IgD-negative memory B cell (primary cell): ENCODE measurements around the gene DENND6A. TPM values are rescaled to one million over a fixed set of nuclear protein-coding genes. Genes with fewer than 3 reads are reported as not detected.
A peak's percentile ranks its signal among the peaks of the same experiment; 100 is the strongest.
"Not testable (repeated sequence)": the region's sequence is repeated elsewhere in the genome, so short reads cannot be mapped to it uniquely, and the experiment has no call there.

Source experiments
- H3K27ac Mint-ChIP-seq, 3 donors: one replicate each; pipeline ENCODE4 v1.8.0; 2020 to 2022; ENCODE audit warnings: mild to moderate bottlenecking in 3 of 3, mixed read lengths in 3 of 3, moderate library complexity in 1 of 3
- H3K27me3 Mint-ChIP-seq: one replicate; pipeline ENCODE4 v1.8.0; 2021; ENCODE audit warnings: mixed read lengths
- H3K36me3 Mint-ChIP-seq: one replicate; pipeline ENCODE4 v1.8.0; 2020; ENCODE audit warnings: mild to moderate bottlenecking, mixed read lengths
- H3K4me1 Mint-ChIP-seq, 3 donors: one replicate each; pipeline ENCODE4 v1.8.0; 2020 to 2022; ENCODE audit warnings: mixed read lengths in 3 of 3, mild to moderate bottlenecking in 1 of 3
- H3K4me3 Mint-ChIP-seq, 4 donors: one replicate each; pipeline ENCODE4 v1.8.0; 2020 to 2022; ENCODE audit warnings: mild to moderate bottlenecking in 4 of 4, mixed read lengths in 4 of 4, moderate library complexity in 3 of 4
- H3K9me3 Mint-ChIP-seq, 3 donors: one replicate each; pipeline ENCODE4 v1.8.0; 2020 to 2021; ENCODE audit warnings: mixed read lengths in 3 of 3, mild to moderate bottlenecking in 1 of 3
- polyA plus RNA-seq: library from polyadenylated mRNA; unstranded; fragments of 300-500 nt; fragmentation: Illumina TruSeq; gene quantifications from one replicate; pipeline ENCODE4 v1.2.3, GENCODE V29; 2021

DENND6A gene
- polyA plus RNA-seq, 1 donor from 2014 or later: 25.5 TPM

DNA sequence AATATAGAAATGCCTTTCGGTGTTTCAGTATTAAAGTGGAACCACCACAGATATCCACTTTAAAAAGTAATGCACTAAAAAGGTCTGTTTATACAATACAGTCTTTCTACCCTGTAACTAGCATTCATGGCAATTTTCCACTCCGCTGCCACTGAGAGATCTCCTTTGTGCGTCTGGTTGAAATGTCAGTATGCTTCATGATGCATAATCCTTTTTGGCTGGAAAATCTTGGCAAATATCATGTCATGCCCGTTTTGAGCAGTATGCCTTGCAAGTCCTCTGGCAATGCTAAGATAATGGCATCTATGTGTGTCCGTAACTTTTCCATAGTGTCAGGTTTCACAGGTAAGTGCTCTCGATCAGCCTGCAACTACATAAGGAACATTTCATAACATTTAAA, 64.9 kb downstream of the DENND6A start:
- no peaks in the 10 kb centered on the region for H3K4me1 Mint-ChIP-seq
- H3K27me3 Mint-ChIP-seq: no peaks in the 10 kb centered on the region
- H3K36me3 Mint-ChIP-seq: peaks cover 6% of the 10 kb centered on the region
- no peak overlapping the region for H3K4me3 Mint-ChIP-seq
- no peak overlapping the region for H3K27ac Mint-ChIP-seq
- H3K9me3 Mint-ChIP-seq: no peaks in the 10 kb centered on the region

DNA sequence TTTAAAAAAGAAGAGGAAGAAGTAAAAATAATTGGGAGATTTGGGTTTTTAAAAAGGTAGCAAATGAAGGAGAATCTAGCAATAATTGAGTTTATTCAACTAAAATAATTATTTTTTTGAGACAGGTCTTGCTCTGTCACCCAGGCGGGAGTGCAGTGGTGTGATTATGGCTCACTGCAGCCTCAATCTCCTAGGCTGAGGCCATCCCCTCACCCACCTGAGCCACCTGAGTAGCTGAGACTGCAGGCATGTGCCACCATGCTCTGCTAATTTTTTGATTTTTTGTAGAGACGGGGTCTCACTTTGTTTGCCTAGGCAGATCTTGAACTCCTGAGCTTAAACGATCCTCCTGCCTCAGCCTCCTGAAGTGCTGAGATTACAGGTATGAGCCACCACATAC, 68.1 kb downstream of the DENND6A start:
- no peak overlapping the region for H3K4me3 Mint-ChIP-seq
- no peaks in the 10 kb centered on the region for H3K27me3 Mint-ChIP-seq
- no peaks in the 10 kb centered on the region for H3K9me3 Mint-ChIP-seq
- no peak overlapping the region for H3K27ac Mint-ChIP-seq
- H3K36me3 Mint-ChIP-seq: peaks cover 3% of the 10 kb centered on the region
- H3K4me1 Mint-ChIP-seq: no peaks in the 10 kb centered on the region

DNA sequence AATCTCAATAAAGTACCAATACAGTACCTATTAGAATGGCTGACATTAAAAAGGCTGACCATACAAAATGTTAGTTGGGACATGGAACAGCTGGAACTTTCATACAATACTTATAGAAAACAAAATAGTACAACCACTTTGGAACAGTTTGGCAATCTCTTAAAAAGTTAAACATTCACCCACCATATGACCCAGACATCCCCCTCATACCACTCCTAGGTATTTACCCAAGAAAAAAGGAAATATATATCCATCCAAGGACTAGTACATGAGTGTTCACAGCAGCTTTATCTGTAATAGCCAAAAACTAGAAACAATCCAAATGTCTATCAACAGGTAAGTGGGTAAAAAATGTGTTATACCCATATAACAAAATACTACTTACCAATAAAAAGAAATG, 70.5 kb downstream of the DENND6A start:
- Mint-ChIP-seq H3K4me3 (no peak overlapping the region), H3K4me1 (no peaks in the 10 kb centered on the region), H3K9me3 (no peaks in the 10 kb centered on the region), H3K36me3 (peaks cover 3% of the 10 kb centered on the region), H3K27ac (no peak overlapping the region), H3K27me3 (no peaks in the 10 kb centered on the region)

- Mint-ChIP-seq H3K4me1 (no peaks in the 10 kb centered on the region), H3K4me3 (no peak overlapping the region), H3K27ac (no peak overlapping the region), H3K9me3 (no peaks in the 10 kb centered on the region), H3K36me3 (peaks cover 1% of the 10 kb centered on the region), H3K27me3 (no peaks in the 10 kb centered on the region)
Measured at GRCh38 chr3:57617739-57618138, 75.1 kb downstream of the DENND6A start.

DNA sequence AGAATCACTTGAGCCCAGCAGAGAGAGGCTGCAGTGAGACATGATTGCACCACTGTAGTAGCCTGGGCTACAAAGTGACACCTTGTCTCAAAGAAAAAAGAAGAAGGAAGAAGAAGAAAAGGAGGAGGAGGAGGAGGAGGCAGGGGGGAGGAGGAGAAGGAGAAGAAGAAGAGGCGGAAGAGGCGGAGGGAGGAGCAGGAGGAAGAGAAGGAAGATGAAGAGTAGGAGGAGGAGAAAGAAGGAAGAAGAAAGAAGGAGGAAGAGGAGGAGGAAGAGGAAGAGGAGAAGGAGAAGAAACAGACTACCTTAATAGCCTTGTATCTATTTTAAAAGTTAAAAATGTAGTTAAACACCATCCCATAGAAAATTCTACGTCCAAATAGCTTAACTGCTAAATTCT, 76.6 kb downstream of the DENND6A start:
- Mint-ChIP-seq H3K36me3 (peaks cover 1% of the 10 kb centered on the region), H3K27me3 (no peaks in the 10 kb centered on the region), H3K4me1 (no peaks in the 10 kb centered on the region), H3K4me3 (no peak overlapping the region), H3K27ac (no peak overlapping the region), H3K9me3 (no peaks in the 10 kb centered on the region)

GRCh38 chr3:57611870-57612269, 81.0 kb downstream of the DENND6A start:
- not testable (repeated sequence) for H3K4me1 Mint-ChIP-seq, H3K36me3 Mint-ChIP-seq, H3K4me3 Mint-ChIP-seq, H3K27ac Mint-ChIP-seq, H3K27me3 Mint-ChIP-seq
- H3K9me3 Mint-ChIP-seq: peaks cover 2 to 15% (median 4%) of the 10 kb centered on the region in 3 donors

DNA sequence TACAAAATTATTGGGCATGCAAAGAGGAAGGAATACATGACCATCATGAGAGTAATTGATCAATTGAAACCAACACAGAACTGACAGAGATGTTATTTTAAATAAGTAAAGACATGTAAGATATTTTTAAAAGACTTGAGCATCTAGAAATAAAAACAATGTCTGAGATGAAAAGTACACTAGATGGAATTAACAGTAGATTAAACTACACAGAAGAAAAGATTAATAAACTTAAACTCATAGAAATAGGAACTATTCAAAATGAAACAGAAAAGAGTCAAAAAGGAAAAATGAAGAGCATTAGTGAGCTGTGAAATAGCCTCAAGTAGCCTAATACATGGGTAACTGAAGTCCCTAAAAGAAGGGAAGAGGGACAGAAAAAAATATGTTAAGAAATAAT, 87.2 kb downstream of the DENND6A start:
- Mint-ChIP-seq H3K4me1 (no peaks in the 10 kb centered on the region), H3K36me3 (peaks cover 13% of the 10 kb centered on the region), H3K9me3 (peaks cover 2 to 13% (median 7%) of the 10 kb centered on the region in 3 donors), H3K4me3 (no peak overlapping the region), H3K27ac (no peak overlapping the region), H3K27me3 (no peaks in the 10 kb centered on the region)

DNA sequence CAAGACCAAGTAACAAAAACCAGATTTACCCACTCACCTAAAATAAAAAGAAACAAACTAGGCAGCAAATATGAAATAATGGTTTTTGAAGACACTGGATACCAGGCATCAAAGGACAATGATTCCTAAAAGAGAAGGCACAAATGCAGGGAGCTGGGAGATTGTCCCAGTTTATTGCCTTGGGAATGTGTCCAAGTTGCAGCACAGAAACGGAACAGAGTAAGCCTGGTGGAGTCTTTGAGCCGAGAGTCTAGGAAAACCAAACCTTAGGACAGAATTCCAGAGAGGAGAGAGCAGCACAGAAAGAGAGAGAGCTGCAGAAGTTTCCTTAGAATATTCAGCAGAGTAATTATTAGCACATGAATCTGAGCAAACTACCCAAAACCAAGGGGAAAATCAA, 87.9 kb downstream of the DENND6A start:
- Mint-ChIP-seq H3K9me3 (peaks cover 2 to 9% (median 7%) of the 10 kb centered on the region in 3 donors), H3K36me3 (peaks cover 11% of the 10 kb centered on the region), H3K27ac (no peak overlapping the region)

GRCh38 chr3:57600195-57600594, 92.7 kb downstream of the DENND6A start:
- Mint-ChIP-seq H3K4me1 (peaks cover 12 to 14% (median 12%) of the 10 kb centered on the region in 3 donors), H3K36me3 (peaks cover 2% of the 10 kb centered on the region), H3K27ac (no peak overlapping the region), H3K9me3 (no peaks in the 10 kb centered on the region), H3K4me3 (peak overlapping the region in 1 of 4 donors; percentile 37), H3K27me3 (no peaks in the 10 kb centered on the region)

More for the DNA sequence above, 87.9 kb downstream of the DENND6A start:
- Mint-ChIP-seq H3K4me1 (no peaks in the 10 kb centered on the region), H3K4me3 (no peak overlapping the region), H3K27me3 (no peaks in the 10 kb centered on the region)

DNA sequence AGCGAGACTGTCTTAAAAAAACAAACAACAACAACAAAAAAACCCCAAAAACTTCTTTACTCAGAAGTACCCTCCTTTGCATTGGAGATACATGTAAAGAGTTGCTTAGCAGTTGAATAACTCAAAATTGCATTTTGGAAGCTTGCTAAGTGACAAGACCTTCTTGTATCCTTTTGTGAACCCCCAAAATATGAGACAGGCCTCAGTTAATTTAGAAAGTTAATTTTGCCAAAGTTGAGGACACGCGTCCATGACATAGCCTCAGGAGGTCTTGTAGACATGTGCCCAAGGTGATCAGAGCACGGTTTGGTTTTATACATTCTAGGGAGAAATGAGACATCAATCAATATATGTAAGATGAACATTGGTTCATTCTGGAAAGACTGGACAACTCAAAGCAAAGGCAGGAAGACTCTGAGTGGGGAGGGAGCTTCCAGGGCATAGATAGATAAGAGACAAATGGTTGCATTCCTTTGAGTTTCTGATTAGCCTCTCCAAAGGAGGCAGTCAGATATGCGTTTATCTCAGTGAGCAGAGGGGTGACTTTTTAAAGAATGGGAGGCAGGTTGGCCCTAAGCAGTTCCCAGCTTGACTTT, 94.0 kb downstream of the DENND6A start:
- peaks cover 20 to 23% (median 22%) of the 10 kb centered on the region in 3 donors for H3K4me1 Mint-ChIP-seq
- no peaks in the 10 kb centered on the region for H3K27me3 Mint-ChIP-seq

GRCh38 chr3:57597127-57597923, 95.6 kb downstream of the DENND6A start, which contains the start of gene ARF4:
TSS of gene ARF4 (minus strand) at chr3:57597344. CDS start at chr3:57597140, 204 bp downstream.
- peaks cover 4% of the 10 kb centered on the region for H3K36me3 Mint-ChIP-seq
- peak within 1 kb of the TSS; percentile 88 to 98 (median 92) for H3K4me3 Mint-ChIP-seq
- H3K4me1 Mint-ChIP-seq: peaks cover 28 to 32% (median 32%) of the 10 kb centered on the region in 3 donors
- H3K27me3 Mint-ChIP-seq: no peaks in the 10 kb centered on the region
- H3K9me3 Mint-ChIP-seq: no peaks in the 10 kb centered on the region
- peak within 1 kb of the TSS; percentile 89 to 100 (median 98) for H3K27ac Mint-ChIP-seq

More for the DNA sequence above, 94.0 kb downstream of the DENND6A start:
- peak overlapping the region; percentile 88 to 98 (median 92) for H3K4me3 Mint-ChIP-seq
- peak overlapping the region; percentile 89 to 100 (median 98) for H3K27ac Mint-ChIP-seq
- H3K9me3 Mint-ChIP-seq: no peaks in the 10 kb centered on the region
- peaks cover 4% of the 10 kb centered on the region for H3K36me3 Mint-ChIP-seq

DNA sequence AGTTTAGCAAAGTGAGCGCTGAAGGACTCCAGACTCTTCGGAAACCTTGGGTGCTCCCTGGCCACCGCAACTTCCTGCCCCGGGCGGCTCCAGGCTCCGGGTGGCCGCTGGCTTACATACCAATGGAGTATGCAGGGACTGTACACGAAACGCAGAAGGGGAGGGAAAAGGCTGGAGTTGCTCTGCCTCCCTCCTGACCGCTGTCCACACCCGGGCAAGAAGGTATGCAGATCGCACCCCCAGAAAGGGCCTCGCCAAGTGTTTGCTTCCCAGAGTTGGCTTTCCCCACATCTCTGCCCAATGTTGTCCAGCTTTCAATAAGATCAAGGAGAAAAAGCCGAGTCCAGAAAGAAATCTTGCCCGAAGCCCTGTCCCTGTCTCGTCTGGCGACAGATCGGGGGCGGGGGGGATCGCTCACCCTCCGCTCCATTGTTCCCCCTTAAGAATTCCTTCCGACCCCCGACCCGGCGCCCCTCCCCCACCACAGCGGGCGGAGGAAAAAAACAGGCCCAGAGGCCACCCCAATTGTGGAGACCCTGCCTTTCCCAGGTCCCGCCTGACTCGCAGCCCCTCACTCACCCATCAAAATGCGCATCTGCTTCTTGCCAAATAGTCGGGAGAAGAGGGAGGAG, 96.3 kb downstream of the DENND6A start:
- Mint-ChIP-seq H3K36me3 (peaks cover 2% of the 10 kb centered on the region), H3K9me3 (no peaks in the 10 kb centered on the region), H3K4me1 (peaks cover 28 to 36% (median 34%) of the 10 kb centered on the region in 3 donors), H3K27ac (peak overlapping the region; percentile 89 to 100 (median 98)), H3K27me3 (no peaks in the 10 kb centered on the region), H3K4me3 (peak overlapping the region; percentile 88 to 98 (median 92))

- Mint-ChIP-seq H3K36me3 (peaks cover 2% of the 10 kb centered on the region), H3K4me3 (peak overlapping the region in 3 of 4 donors; percentile 23 to 98 (median 88)), H3K4me1 (peaks cover 28 to 38% (median 37%) of the 10 kb centered on the region in 3 donors), H3K9me3 (no peaks in the 10 kb centered on the region), H3K27ac (peak overlapping the region in 1 of 3 donors; percentile 58), H3K27me3 (no peaks in the 10 kb centered on the region)
Measured at GRCh38 chr3:57594576-57594975, 98.3 kb downstream of the DENND6A start.

DNA sequence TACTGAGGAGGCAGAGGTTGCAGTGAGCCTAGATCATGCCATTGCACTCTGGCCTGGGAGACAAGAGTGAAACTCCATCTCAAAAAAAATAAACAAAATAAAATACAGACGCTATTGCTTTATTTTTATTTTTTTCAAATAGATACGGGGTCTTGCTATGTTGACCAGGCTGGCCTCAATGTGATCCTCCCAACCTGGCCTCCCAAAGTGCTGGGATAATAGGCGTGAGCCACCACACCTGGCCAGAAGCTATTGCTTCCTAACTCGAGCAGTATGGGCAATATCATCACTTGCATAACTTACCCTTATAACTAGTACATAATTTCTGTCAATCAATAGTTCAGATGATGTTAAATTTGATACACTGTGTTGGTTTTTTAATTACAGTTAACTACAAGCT, 98.7 kb downstream of the DENND6A start:
- H3K36me3 Mint-ChIP-seq: peaks cover 2% of the 10 kb centered on the region
- no peaks in the 10 kb centered on the region for H3K27me3 Mint-ChIP-seq
- no peaks in the 10 kb centered on the region for H3K9me3 Mint-ChIP-seq
- H3K4me3 Mint-ChIP-seq: peak overlapping the region in 2 of 4 donors; percentile 88 to 98
- H3K27ac Mint-ChIP-seq: peak overlapping the region in 1 of 3 donors; percentile 58
- peaks cover 24 to 33% (median 33%) of the 10 kb centered on the region in 3 donors for H3K4me1 Mint-ChIP-seq

- Mint-ChIP-seq H3K4me3 (peak overlapping the region in 1 of 4 donors; percentile 5), H3K36me3 (peaks cover 2% of the 10 kb centered on the region), H3K4me1 (peaks cover 25 to 34% (median 32%) of the 10 kb centered on the region in 3 donors), H3K27ac (peak overlapping the region in 2 of 3 donors; percentile 23 to 58), H3K9me3 (no peaks in the 10 kb centered on the region), H3K27me3 (no peaks in the 10 kb centered on the region)
Measured at GRCh38 chr3:57592306-57592705, 100.6 kb downstream of the DENND6A start.
